ENCODE measurements around the gene CENPL. TPM values are rescaled to one million over a fixed set of nuclear protein-coding genes. Genes with fewer than 3 reads are reported as not detected.
"Not testable (repeated sequence)": the region's sequence is repeated elsewhere in the genome, so short reads cannot be mapped to it uniquely, and the experiment has no call there.

Gene CENPL
- total RNA-seq, 4 donors from 2014 or later, result 3.6 to 7.1 (median 5.8) TPM

- Histone ChIP-seq H3K9me3 (no peaks in the 10 kb centered on the region), H3K27ac (replicated peaks in 1 of 4) (no peak overlapping the region), H3K27me3 (no peaks in the 10 kb centered on the region), H3K36me3 (peaks cover 12 to 46% (median 39%) of the 10 kb centered on the region in 4 donors), H3K4me1 (peaks cover 0 to 4% (median 0%) of the 10 kb centered on the region in 4 donors), H3K4me3 (no peak overlapping the region)
- intact Hi-C loops (cut with DNase I), result no loop called here
- DNase-seq (ENCODE audit: extremely low spot score), result no peak
- 100% methylated on average over 1 of the region's 1 CpG for WGBS
- TF ChIP-seq CTCF (IDR thresholded peaks at IDR 0.05) (no peak), POLR2AphosphoS5 (IDR thresholded peaks at IDR 0.05) (no peak), EP300 (IDR thresholded peaks at IDR 0.05) (no peak), POLR2A (IDR thresholded peaks at IDR 0.05; ENCODE audit: low read depth) (no peak)
Measured at GRCh38 chr1:173771560-173771959, 53.1 kb downstream of the CENPL start.

GRCh38 chr1:173770330-173770729, 54.4 kb downstream of the CENPL start:
- H3K27me3 ChIP-seq; H3K9me3 ChIP-seq; H3K27ac ChIP-seq (replicated peaks in 1 of 4); DNase-seq (ENCODE audit: extremely low spot score); H3K4me1 ChIP-seq; intact Hi-C loops (cut with DNase I); H3K4me3 ChIP-seq: not testable (repeated sequence)
- 95% methylated on average over 9 of the region's 9 CpGs for WGBS
- peaks cover under 1 to 44% (median 34%) of the 10 kb centered on the region in 4 donors for H3K36me3 ChIP-seq

GRCh38 chr1:173768827-173769226, 55.9 kb downstream of the CENPL start:
- Histone ChIP-seq H3K27ac (replicated peaks in 1 of 4) (no peak overlapping the region), H3K4me3 (no peak overlapping the region), H3K27me3 (no peaks in the 10 kb centered on the region), H3K4me1 (no peaks in the 10 kb centered on the region), H3K9me3 (no peaks in the 10 kb centered on the region), H3K36me3 (peaks cover 4 to 40% (median 24%) of the 10 kb centered on the region in 4 donors)
- no peak for TF ChIP-seq POLR2AphosphoS5 (IDR thresholded peaks at IDR 0.05)
- no peak for TF ChIP-seq POLR2A (IDR thresholded peaks at IDR 0.05; ENCODE audit: low read depth)
- TF ChIP-seq CTCF (IDR thresholded peaks at IDR 0.05), result no peak
- TF ChIP-seq EP300 (IDR thresholded peaks at IDR 0.05), result no peak
- no peak for DNase-seq (ENCODE audit: extremely low spot score)
- intact Hi-C loops (cut with DNase I), result no loop called here
- 90% methylated on average over 3 of the region's 3 CpGs for WGBS

- H3K36me3 ChIP-seq, result peaks cover 4 to 40% (median 23%) of the 10 kb centered on the region in 4 donors
- H3K4me3 ChIP-seq, result no peak overlapping the region
- intact Hi-C loops (cut with DNase I), result no loop called here
- TF ChIP-seq POLR2AphosphoS5 (IDR thresholded peaks at IDR 0.05) (no peak), POLR2A (IDR thresholded peaks at IDR 0.05; ENCODE audit: low read depth) (no peak)
- H3K4me1 ChIP-seq, result no peaks in the 10 kb centered on the region
- no peaks in the 10 kb centered on the region for H3K27me3 ChIP-seq
- H3K27ac ChIP-seq (replicated peaks in 1 of 4), result no peak overlapping the region
- DNase-seq (ENCODE audit: extremely low spot score), result no peak
- 77% methylated on average over 2 of the region's 2 CpGs for WGBS
- no peaks in the 10 kb centered on the region for H3K9me3 ChIP-seq
Measured at GRCh38 chr1:173768206-173768605, 56.5 kb downstream of the CENPL start.

- H3K27me3 ChIP-seq; DNase-seq (ENCODE audit: extremely low spot score); H3K27ac ChIP-seq (replicated peaks in 1 of 4); intact Hi-C loops (cut with DNase I); H3K4me3 ChIP-seq; H3K9me3 ChIP-seq; H3K4me1 ChIP-seq: not testable (repeated sequence)
- WGBS, result 98% methylated on average over 6 of the region's 6 CpGs
- H3K36me3 ChIP-seq, result peaks cover 6 to 43% (median 31%) of the 10 kb centered on the region in 4 donors
Measured at GRCh38 chr1:173764331-173764730, 60.4 kb downstream of the CENPL start.

- H3K27me3 ChIP-seq, result no peaks in the 10 kb centered on the region
- H3K27ac ChIP-seq (replicated peaks in 1 of 4), result no peak overlapping the region
- no peaks in the 10 kb centered on the region for H3K9me3 ChIP-seq
- no peak for DNase-seq (ENCODE audit: extremely low spot score)
- H3K36me3 ChIP-seq, result peaks cover 46 to 68% (median 55%) of the 10 kb centered on the region in 4 donors
- H3K4me3 ChIP-seq, result no peak overlapping the region
- intact Hi-C loops (cut with DNase I), result no loop called here
- WGBS, result 98% methylated on average over 5 of the region's 5 CpGs
- no peaks in the 10 kb centered on the region for H3K4me1 ChIP-seq
- TF ChIP-seq EP300 (IDR thresholded peaks at IDR 0.05) (no peak), POLR2A (IDR thresholded peaks at IDR 0.05; ENCODE audit: low read depth) (no peak), POLR2AphosphoS5 (IDR thresholded peaks at IDR 0.05) (no peak), CTCF (IDR thresholded peaks at IDR 0.05) (no peak)
Measured at GRCh38 chr1:173758980-173759379, 65.7 kb downstream of the CENPL start.
